HUDEP-2 (cell line): Measurements from ENCODE around the gene NOX3.
"Not testable (repeated sequence)": the region's sequence is repeated elsewhere in the genome, so short reads cannot be mapped to it uniquely, and the experiment has no call there.

ENCODE experiments used
- DNase-seq, 76 experiments: peaks; one replicate each; lab custom pipeline; 2025; ENCODE audit not compliant: unreplicated experiment in 76 of 76; lab: John Stamatoyannopoulos, UW

NOX3 gene

GRCh38 chr6:155455766-155456165 lies at the start of gene NOX3:
TSS of gene NOX3 (minus strand) at chr6:155455839. CDS start at chr6:155455800, 39 bp downstream.
- no peak for DNase-seq

- no peak for DNase-seq
Observed at GRCh38 chr6:155504848-155505607, 49.4 kb upstream of the NOX3 start.

- no peak for DNase-seq
Observed at GRCh38 chr6:155502393-155502792, 46.8 kb upstream of the NOX3 start.

GRCh38 chr6:155499574-155499973 lies 43.9 kb upstream of the NOX3 start:
- DNase-seq = no peak

- no peak for DNase-seq
Observed at GRCh38 chr6:155498370-155498769, 42.7 kb upstream of the NOX3 start.

GRCh38 chr6:155497273-155497672 lies 41.6 kb upstream of the NOX3 start:
- DNase-seq = no peak

- peak in 2 of 76 experiments; percentile 5 to 8 for DNase-seq
Observed at GRCh38 chr6:155495011-155495768, 39.6 kb upstream of the NOX3 start.

GRCh38 chr6:155493694-155494143 lies 38.1 kb upstream of the NOX3 start:
- no peak for DNase-seq

GRCh38 chr6:155493026-155493693 lies 37.5 kb upstream of the NOX3 start:
- DNase-seq = no peak

- DNase-seq = no peak
Observed at GRCh38 chr6:155492061-155492735, 36.6 kb upstream of the NOX3 start.

GRCh38 chr6:155491421-155491820 lies 35.8 kb upstream of the NOX3 start:
- no peak for DNase-seq

GRCh38 chr6:155488197-155488596 lies 32.6 kb upstream of the NOX3 start:
- not testable (repeated sequence) for DNase-seq

- no peak for DNase-seq
Observed at GRCh38 chr6:155487371-155488130, 31.9 kb upstream of the NOX3 start.

GRCh38 chr6:155486721-155487294 lies 31.2 kb upstream of the NOX3 start:
- DNase-seq = no peak

- no peak for DNase-seq
Observed at GRCh38 chr6:155485756-155486155, 30.1 kb upstream of the NOX3 start.

- no peak for DNase-seq
Observed at GRCh38 chr6:155483858-155484257, 28.2 kb upstream of the NOX3 start.

GRCh38 chr6:155481215-155481614 lies 25.6 kb upstream of the NOX3 start:
- no peak for DNase-seq

GRCh38 chr6:155473741-155474140 lies 18.1 kb upstream of the NOX3 start:
- no peak for DNase-seq

GRCh38 chr6:155472886-155473285 lies 17.2 kb upstream of the NOX3 start:
- no peak for DNase-seq
